ENCODE data around the gene CLMP. TPM values are rescaled to one million over a fixed set of nuclear protein-coding genes. Genes with fewer than 3 reads are reported as not detected.
"Not testable (repeated sequence)": the region's sequence is repeated elsewhere in the genome, so short reads cannot be mapped to it uniquely, and the experiment has no call there.

Gene CLMP
- total RNA-seq, 2 experiments from 2014 or later: 0.14 to 0.15 TPM

GRCh38 chr11:123107945-123108495 lies 87.0 kb downstream of the CLMP start:
- Mint-ChIP-seq H3K9me3 (no peaks in the 10 kb centered on the region), H3K27me3 (ENCODE audit: low read depth) (no peaks in the 10 kb centered on the region), H3K36me3 (ENCODE audit: low read depth) (no peaks in the 10 kb centered on the region), H3K4me1 (ENCODE audit: low read depth) (peaks cover 8% of the 10 kb centered on the region), H3K27ac (no peak overlapping the region), H3K4me3 (no peak overlapping the region)
- CTCF ChIA-PET: interaction anchor here (0.9 to 6.9 kb wide), 5 partner anchors 12 to 368 kb away, joined by 3 to 130 read pairs (median 4); no protein-coding TSS in a partner anchor
- intact Hi-C loops (cut with micrococcal nuclease): no loop called here
- no peak for DNase-seq

- no peaks in the 10 kb centered on the region for H3K9me3 Mint-ChIP-seq
- no peaks in the 10 kb centered on the region for H3K27me3 Mint-ChIP-seq (ENCODE audit: low read depth)
- intact Hi-C loops (cut with micrococcal nuclease): loop anchor here (5.0 kb wide), 1 partner anchor 42 kb away; the partner anchor contains the start of gene HSPA8
- H3K4me3 Mint-ChIP-seq: no peak overlapping the region
- no peaks in the 10 kb centered on the region for H3K36me3 Mint-ChIP-seq (ENCODE audit: low read depth)
- H3K4me1 Mint-ChIP-seq (ENCODE audit: low read depth): peaks cover 26% of the 10 kb centered on the region
- no peak for DNase-seq
- CTCF ChIA-PET: interaction anchor here (0.6 to 6.4 kb wide), 7 partner anchors 14 to 157 kb away, joined by 3 to 55 read pairs (median 7); no protein-coding TSS in a partner anchor
- H3K27ac Mint-ChIP-seq: no peak overlapping the region
Measured at GRCh38 chr11:123104697-123105096, 90.4 kb downstream of the CLMP start.

- intact Hi-C loops (cut with micrococcal nuclease): loop anchor here (1.0 to 5.0 kb wide), 2 partner anchors 41 to 144 kb away; partner anchors contain the start of gene HSPA8
- no peaks in the 10 kb centered on the region for H3K27me3 Mint-ChIP-seq (ENCODE audit: low read depth)
- no peaks in the 10 kb centered on the region for H3K36me3 Mint-ChIP-seq (ENCODE audit: low read depth)
- no peaks in the 10 kb centered on the region for H3K9me3 Mint-ChIP-seq
- peaks cover 30% of the 10 kb centered on the region for H3K4me1 Mint-ChIP-seq (ENCODE audit: low read depth)
- CTCF ChIA-PET: interaction anchor here (0.5 to 6.4 kb wide), 35 partner anchors 8 to 1714 kb away, joined by 3 to 55 read pairs (median 4); partner anchors contain the start of gene HSPA8
- H3K27ac Mint-ChIP-seq: no peak overlapping the region
- peak; percentile 55 for DNase-seq
- H3K4me3 Mint-ChIP-seq: no peak overlapping the region
Measured at GRCh38 chr11:123103326-123103980, 91.6 kb downstream of the CLMP start.

- Mint-ChIP-seq H3K4me3 (peak overlapping the region; percentile 53), H3K27me3 (ENCODE audit: low read depth) (no peaks in the 10 kb centered on the region)
Measured at GRCh38 chr11:123100379-123101085, 94.5 kb downstream of the CLMP start.

GRCh38 chr11:123098990-123099389 lies 96.1 kb downstream of the CLMP start:
- H3K4me1 Mint-ChIP-seq (ENCODE audit: low read depth): peaks cover 32% of the 10 kb centered on the region
- intact Hi-C loops (cut with micrococcal nuclease): no loop called here
- DNase-seq: no peak
- H3K27me3 Mint-ChIP-seq (ENCODE audit: low read depth): no peaks in the 10 kb centered on the region
- CTCF ChIA-PET: interaction anchor here (1.3 to 2.8 kb wide), 2 partner anchors 12 to 148 kb away, joined by 3 to 12 read pairs; no protein-coding TSS in a partner anchor
- no peaks in the 10 kb centered on the region for H3K9me3 Mint-ChIP-seq
- H3K4me3 Mint-ChIP-seq: no peak overlapping the region
- no peaks in the 10 kb centered on the region for H3K36me3 Mint-ChIP-seq (ENCODE audit: low read depth)
- no peak overlapping the region for H3K27ac Mint-ChIP-seq

More at GRCh38 chr11:123100379-123101085, 94.5 kb downstream of the CLMP start:
- no peak for DNase-seq
- CTCF ChIA-PET: interaction anchor here (0.6 to 4.5 kb wide), 6 partner anchors 9 to 161 kb away, joined by 3 to 27 read pairs (median 6); no protein-coding TSS in a partner anchor
- H3K27ac Mint-ChIP-seq: peak overlapping the region; percentile 79
- no peaks in the 10 kb centered on the region for H3K36me3 Mint-ChIP-seq (ENCODE audit: low read depth)
- intact Hi-C loops (cut with micrococcal nuclease): loop anchor here (1.0 to 5.0 kb wide), 2 partner anchors 13 to 38 kb away; partner anchors contain the start of gene HSPA8
- peaks cover 31% of the 10 kb centered on the region for H3K4me1 Mint-ChIP-seq (ENCODE audit: low read depth)
- no peaks in the 10 kb centered on the region for H3K9me3 Mint-ChIP-seq

- no peak for DNase-seq
- Mint-ChIP-seq H3K9me3 (no peaks in the 10 kb centered on the region), H3K4me1 (ENCODE audit: low read depth) (peaks cover 3% of the 10 kb centered on the region), H3K27ac (no peak overlapping the region), H3K27me3 (ENCODE audit: low read depth) (no peaks in the 10 kb centered on the region), H3K4me3 (no peak overlapping the region), H3K36me3 (ENCODE audit: low read depth) (no peaks in the 10 kb centered on the region)
- intact Hi-C loops (cut with micrococcal nuclease): no loop called here
- CTCF ChIA-PET: interaction anchor here (0.8 to 1.2 kb wide), 3 partner anchors 9 to 17 kb away, joined by 3 to 5 read pairs (median 4); no protein-coding TSS in a partner anchor
Measured at GRCh38 chr11:123093739-123094138, 101.3 kb downstream of the CLMP start.

- DNase-seq: no peak
- CTCF ChIA-PET: interaction anchor here (1.2 to 3.4 kb wide), 2 partner anchors 11 to 29 kb away, joined by 6 to 27 read pairs; partner anchors contain the start of gene HSPA8
- H3K9me3 Mint-ChIP-seq: no peaks in the 10 kb centered on the region
- no peak overlapping the region for H3K27ac Mint-ChIP-seq
- H3K27me3 Mint-ChIP-seq (ENCODE audit: low read depth): no peaks in the 10 kb centered on the region
- H3K36me3 Mint-ChIP-seq (ENCODE audit: low read depth): no peaks in the 10 kb centered on the region
- intact Hi-C loops (cut with micrococcal nuclease): no loop called here
- H3K4me3 Mint-ChIP-seq: no peak overlapping the region
- H3K4me1 Mint-ChIP-seq (ENCODE audit: low read depth): peaks cover 20% of the 10 kb centered on the region
Measured at GRCh38 chr11:123091506-123091905, 103.5 kb downstream of the CLMP start.

GRCh38 chr11:123090168-123090567 lies 104.9 kb downstream of the CLMP start:
- peaks cover 29% of the 10 kb centered on the region for H3K4me1 Mint-ChIP-seq (ENCODE audit: low read depth)
- H3K27ac Mint-ChIP-seq; H3K4me3 Mint-ChIP-seq; H3K36me3 Mint-ChIP-seq (ENCODE audit: low read depth); DNase-seq; intact Hi-C loops (cut with micrococcal nuclease); H3K27me3 Mint-ChIP-seq (ENCODE audit: low read depth); H3K9me3 Mint-ChIP-seq: not testable (repeated sequence)
- CTCF ChIA-PET: interaction anchor here (3.4 kb wide), 1 partner anchor 12 kb away, joined by 27 read pairs; no protein-coding TSS in a partner anchor

- intact Hi-C loops (cut with micrococcal nuclease): not testable (repeated sequence)
Measured at GRCh38 chr11:123088896-123089295, 106.2 kb downstream of the CLMP start.

GRCh38 chr11:123087657-123088056 lies 107.4 kb downstream of the CLMP start:
- intact Hi-C loops (cut with micrococcal nuclease): loop anchor here (1.0 kb wide), 3 partner anchors 14 to 25 kb away; partner anchors contain the start of gene HSPA8
- H3K27me3 Mint-ChIP-seq (ENCODE audit: low read depth); H3K9me3 Mint-ChIP-seq; H3K36me3 Mint-ChIP-seq (ENCODE audit: low read depth): not testable (repeated sequence)
- peak overlapping the region; percentile 29 for H3K4me3 Mint-ChIP-seq
- H3K27ac Mint-ChIP-seq: peak overlapping the region; percentile 81
- peaks cover 48% of the 10 kb centered on the region for H3K4me1 Mint-ChIP-seq (ENCODE audit: low read depth)
- DNase-seq: peak; percentile 50
- CTCF ChIA-PET: interaction anchor here (1.0 to 4.2 kb wide), 5 partner anchors 9 to 34 kb away, joined by 4 to 21 read pairs (median 5); no protein-coding TSS in a partner anchor

More at GRCh38 chr11:123088896-123089295, 106.2 kb downstream of the CLMP start:
- CTCF ChIA-PET: interaction anchor here (0.5 to 4.2 kb wide), 7 partner anchors 8 to 68 kb away, joined by 3 to 21 read pairs (median 6); partner anchors contain the start of gene HSPA8
- not testable (repeated sequence) for H3K27me3 Mint-ChIP-seq (ENCODE audit: low read depth); H3K36me3 Mint-ChIP-seq (ENCODE audit: low read depth); H3K4me3 Mint-ChIP-seq; H3K27ac Mint-ChIP-seq; H3K9me3 Mint-ChIP-seq; DNase-seq
- peaks cover 36% of the 10 kb centered on the region for H3K4me1 Mint-ChIP-seq (ENCODE audit: low read depth)

GRCh38 chr11:123086305-123086704 lies 108.7 kb downstream of the CLMP start:
- Mint-ChIP-seq H3K9me3 (no peaks in the 10 kb centered on the region), H3K36me3 (ENCODE audit: low read depth) (no peaks in the 10 kb centered on the region), H3K27me3 (ENCODE audit: low read depth) (no peaks in the 10 kb centered on the region), H3K4me3 (no peak overlapping the region), H3K27ac (peak overlapping the region; percentile 51), H3K4me1 (ENCODE audit: low read depth) (peaks cover 57% of the 10 kb centered on the region)
- intact Hi-C loops (cut with micrococcal nuclease): no loop called here
- no peak for DNase-seq
- CTCF ChIA-PET: interaction anchor here (0.8 to 4.2 kb wide), 5 partner anchors 14 to 25 kb away, joined by 3 to 21 read pairs (median 4); partner anchors contain the start of gene HSPA8

Measured in activated naive CD4-positive, alpha-beta T cell treated with anti-CD3 and anti-CD28 coated beads for 36 hours (primary cell).